GM19372 (cell line): ENCODE results near the gene TIAM1.

Experiments
- ATAC-seq: cut with Tn5 transposase; IDR thresholded peaks from one replicate; pipeline ENCODE4 v1.9.1; 2021; ENCODE audit warnings: mild to moderate bottlenecking, low read depth, moderate library complexity; ENCODE audit not compliant: unreplicated experiment

The TIAM1 gene

DNA sequence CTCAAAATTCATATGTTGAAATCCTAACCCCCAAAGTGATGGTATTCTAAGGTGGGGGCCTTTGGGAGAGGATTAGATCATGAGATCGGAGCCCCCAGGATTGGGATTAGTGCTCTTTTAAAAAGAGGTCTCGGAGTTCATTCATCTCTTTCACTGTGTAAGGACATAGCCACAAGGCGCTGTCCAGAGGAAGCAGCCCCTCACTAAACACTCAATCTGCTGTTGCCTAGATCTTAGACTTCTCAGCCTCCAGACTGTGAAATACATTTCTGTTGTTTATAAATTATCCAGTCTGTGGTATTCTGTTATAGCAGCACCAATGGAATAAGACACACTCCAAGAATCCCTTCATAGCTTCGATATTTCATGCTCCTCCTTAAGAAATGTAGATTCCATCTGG is 12.4 kb upstream of the TIAM1 start:
- ATAC-seq: no peak

DNA sequence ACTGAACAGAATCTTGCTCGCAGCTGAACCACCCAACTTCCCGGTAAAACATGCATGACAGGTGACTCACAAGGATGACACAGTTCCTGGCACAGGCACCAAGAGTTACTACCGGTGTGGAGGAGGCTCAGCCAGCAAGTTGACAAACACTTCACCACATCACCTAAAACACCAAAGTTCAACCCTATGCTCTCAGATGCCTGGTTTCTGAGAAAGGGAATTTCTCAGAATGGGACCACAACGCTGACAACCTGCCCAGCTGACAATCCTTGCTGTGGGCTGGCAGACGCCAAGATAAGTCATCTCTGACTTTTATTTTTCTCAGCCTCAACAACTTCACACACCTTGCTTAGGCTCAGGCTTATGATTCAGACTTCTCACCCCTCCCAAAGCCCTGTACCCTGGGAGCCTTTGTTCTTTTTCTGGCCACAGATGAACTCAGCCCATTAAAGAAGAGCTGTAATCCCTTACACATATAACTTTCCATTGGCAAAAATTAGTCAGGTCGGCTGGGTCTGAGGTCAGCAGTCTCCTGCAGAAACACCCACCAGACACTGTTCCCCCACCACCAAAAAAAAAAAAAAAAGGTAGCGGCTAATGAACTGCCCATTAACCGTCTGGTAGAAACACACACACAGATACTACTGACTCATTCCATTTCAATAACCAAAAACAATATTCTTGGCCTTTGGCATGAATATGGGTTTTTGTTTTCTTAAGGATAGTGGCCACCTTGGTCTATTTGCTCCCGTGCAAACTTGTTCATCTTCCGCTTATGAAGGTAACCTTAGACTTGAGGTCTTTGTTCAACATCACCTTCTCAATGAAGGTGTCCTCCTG is 10.8 kb upstream of the TIAM1 start:
- ATAC-seq: no peak

DNA sequence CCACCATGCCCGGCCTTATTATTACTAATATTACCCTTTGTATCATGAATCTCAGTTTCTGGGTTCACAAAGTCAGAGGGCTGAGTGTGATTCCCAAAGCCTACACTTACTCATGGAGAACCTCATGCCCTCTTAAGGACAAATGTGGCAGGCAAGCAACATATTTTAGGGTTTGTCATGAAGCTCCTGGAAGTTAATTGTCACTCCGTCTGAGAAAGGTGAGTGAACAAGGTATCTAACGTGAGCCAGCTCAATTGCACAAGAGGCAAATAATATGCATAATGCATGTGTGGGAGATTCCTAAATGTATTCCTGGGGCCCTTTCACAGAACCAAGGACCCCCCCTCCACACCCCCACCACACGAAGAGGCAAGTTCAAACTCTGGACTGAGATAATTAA is 10.1 kb upstream of the TIAM1 start:
- ATAC-seq: no peak

DNA sequence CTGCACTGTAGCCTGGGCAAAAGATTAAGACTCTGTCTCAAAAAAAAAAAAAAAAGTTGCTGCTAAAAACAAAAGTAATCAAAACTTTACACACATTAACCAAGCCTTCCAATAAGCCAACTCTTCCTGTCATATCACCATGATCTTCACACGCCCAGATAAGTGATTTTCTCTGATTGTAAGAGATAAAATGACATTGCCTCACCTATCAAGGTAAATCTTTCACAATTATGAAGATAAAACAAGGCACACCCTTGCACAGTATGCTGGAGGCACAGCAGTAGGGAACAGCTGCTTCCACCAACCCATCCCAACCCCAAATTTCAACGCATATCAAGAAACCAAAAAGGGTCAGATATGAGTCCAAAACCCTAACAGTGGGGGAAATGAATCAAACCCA is 8.8 kb upstream of the TIAM1 start:
- ATAC-seq: no peak

DNA sequence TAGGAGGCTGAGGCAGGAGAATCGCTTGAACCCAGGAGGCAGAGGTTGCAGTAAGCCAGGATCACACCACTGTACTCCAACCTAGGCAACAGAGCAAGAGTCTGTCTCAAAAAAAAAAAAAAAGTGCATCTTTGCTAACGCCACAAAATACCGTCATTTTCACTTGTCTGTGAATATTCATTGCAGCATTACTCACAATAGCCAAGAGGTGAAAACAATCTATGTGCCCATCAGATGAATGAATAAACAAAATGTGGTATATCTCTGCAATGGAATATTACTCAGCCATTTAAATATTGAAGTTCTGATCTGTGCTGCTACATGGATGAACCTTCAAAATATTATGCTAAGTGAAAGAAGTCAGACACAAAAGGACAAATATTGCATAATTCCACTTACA is 7.9 kb upstream of the TIAM1 start:
- no peak for ATAC-seq

DNA sequence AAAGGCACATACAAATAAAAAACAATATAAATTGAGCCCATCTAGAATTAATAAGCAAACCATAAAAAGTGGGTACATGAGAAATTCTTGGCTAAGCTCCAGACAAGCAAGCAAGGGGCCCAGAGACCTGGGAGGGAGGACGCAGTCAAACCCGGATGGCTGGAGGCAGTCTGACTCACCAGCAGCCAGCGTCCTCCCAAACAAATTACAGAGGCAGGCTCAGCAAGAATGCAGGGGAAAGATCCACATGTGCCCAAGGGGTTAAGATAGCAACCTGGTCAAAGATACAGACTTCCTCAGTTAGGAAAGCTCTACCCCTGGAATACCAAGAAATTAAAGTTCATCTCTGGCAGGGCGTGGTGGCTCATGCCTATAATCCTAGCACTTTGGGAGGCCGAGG is 7.4 kb upstream of the TIAM1 start:
- ATAC-seq: no peak

DNA sequence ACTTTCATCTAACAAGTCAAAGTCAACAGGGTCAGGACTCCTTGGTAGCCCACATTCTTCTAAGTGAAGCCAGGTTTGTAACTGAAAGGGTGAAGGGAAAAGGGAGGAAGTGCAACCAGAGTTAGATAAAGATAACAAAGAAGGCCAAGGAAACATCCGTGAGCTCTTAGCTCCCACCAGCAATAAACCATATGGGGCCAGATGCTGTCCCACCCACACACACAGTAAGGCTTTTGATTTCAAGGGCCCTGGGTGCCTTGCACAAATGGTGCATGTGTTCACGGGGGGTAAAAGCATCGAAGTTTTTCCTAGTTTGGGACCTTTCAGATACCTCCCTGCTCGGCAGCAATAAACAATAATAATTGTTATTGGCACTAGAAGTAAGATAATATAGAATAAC is 5.1 kb upstream of the TIAM1 start:
- ATAC-seq: no peak

DNA sequence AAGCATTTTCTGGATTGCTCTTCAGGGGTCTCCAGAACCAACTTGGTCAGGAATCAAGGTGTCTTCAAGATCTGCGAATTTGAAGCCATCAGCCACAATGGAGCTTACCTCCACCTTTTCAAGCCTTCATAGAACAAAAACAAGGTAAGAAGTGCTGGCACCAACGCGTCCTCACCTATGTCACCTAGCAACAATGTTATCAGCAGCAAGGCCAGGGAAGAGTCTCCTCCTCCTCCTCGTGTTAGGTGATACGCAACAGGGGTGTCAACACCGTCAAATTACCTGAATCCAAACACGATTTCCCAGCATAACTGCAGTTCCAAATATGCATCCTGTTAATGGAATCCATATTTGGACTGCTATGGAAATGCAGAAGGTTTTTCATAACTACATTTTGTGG is 4.1 kb upstream of the TIAM1 start:
- ATAC-seq: no peak

DNA sequence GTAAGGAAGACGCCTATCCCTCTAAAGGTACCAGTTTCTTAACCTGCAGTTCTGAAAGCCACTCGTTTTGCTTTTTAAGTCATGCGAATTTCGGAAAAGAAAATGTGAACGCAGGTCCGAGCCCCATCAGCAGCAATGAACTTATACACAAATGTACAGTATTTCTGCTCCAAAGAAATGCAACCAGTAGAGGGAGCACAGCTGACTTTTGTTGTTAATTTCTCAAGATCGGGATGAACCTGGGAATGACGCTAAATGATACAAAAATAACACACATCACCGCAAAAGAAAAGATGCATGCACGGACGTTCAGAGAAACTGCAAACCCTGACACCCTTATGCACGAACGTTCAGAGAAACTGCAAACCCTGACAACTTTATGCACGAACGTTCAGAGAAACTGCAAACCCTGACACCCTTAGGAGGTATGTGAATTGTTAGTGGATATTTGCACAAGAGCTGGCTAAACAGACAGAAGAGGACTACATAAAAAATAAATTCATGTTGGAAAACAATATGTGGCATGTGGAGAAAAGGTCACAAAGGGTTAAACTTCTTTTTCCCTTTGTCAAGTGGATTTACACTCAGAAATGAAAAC is 3.5 kb upstream of the TIAM1 start:
- no peak for ATAC-seq

DNA sequence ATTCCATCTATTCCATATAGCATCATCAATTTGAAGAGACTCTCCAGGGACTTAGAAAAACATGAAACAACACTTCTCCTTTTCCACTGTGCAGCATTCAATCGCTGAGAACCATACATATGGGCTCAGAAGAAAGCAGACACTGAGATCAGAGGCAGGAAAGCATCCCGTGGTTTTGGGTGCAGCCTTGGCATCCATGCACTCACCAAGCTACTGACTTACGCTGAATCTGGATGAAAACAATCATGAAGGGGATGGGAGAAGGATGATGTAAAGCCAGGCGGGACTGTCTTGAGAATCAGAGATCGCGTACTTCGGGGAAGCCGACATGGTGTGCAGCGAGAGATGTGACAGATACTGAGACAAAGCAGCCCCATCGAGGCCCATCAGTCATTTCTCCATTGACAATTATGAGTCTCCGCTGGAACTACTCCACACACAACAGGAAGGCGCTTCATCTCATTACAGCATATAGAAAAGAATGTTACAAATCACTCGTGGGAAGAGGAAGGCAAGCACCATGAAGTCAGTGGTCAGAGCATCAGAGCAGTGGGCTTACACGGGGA is 2.3 kb upstream of the TIAM1 start:
- no peak for ATAC-seq

DNA sequence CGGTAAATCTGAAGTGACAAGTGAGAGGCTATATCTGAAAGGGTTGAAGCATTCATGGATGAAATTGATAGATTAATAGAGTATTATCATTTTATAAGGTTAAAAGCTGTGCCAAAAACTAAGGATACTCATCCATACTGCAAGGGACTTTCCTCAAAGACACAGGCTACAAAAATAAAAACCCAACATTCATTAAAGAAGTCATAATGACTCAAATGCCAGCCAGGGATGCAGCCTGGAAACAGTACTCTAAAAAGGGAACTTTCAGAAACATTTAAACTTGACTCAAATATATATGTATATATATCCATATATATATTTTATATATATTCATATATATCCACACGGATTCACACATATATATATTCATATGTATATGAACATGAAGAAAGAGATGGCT is 1.1 kb upstream of the TIAM1 start:
- ATAC-seq: no peak

DNA sequence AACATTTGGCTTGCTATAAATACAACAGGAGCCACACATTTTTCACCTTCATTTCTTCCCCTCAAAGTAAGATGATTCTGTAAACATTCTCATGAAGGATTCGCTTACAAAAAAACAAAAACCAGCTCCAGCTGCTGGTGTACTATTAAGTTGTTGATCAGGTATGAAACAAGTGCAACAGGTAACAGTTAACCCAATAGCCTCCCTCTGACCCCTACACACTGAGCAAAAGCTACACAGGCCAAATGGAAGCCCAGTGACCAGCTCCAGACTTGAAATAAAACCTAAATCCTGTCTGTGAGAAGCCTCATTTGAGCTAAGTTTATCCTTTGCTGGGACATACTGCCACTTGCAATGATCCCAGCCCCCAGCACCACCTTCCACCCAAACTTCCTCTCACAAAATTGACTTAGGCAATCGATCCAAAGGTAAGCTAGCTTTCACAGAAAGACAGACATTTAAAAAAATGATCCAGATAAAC is 991 bp downstream of the TIAM1 start:
- no peak for ATAC-seq

DNA sequence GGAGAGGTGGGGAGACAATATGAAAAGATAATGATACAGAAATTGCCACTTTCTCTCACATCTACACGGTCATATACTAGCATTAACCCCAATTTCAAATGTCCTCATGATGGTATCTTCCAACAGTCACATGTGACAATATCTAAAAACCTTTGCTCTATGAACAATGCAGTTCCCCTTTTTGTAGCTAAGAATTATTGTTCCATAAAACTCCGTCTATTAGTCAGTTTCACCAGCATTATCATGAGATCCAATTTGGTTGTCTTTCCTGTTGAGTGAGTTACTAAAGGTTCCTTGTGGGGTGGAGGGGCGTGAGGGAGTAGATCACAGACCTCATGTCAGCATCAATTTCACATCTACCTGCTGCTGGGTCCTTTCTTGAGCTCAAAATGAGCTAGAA is 1.7 kb downstream of the TIAM1 start:
- no peak for ATAC-seq

DNA sequence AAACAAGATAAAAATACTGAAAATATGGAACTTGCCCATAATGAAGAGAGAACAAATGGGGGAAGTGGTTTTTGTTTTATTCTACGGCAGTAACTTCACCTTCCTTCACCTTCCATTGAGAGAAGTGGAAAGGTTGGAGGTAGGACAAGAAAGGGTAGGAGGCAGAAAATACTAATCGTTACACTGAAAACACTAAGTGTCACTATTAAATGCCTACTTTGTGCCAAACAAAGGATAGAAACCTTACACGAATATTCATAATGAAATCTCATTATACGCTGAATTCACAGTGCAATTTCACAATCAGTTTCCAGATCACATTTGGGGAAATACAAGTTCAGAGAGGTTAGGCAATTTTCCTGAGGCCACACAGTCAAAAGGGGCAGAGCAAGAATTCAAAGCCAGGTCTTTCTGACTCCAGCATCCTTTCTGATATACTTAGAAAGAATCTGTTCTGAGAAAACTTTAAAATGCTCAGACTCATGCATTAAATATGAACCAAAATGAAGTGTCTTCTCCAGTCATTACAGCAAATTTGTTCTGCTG is 3.0 kb downstream of the TIAM1 start:
- ATAC-seq: no peak

DNA sequence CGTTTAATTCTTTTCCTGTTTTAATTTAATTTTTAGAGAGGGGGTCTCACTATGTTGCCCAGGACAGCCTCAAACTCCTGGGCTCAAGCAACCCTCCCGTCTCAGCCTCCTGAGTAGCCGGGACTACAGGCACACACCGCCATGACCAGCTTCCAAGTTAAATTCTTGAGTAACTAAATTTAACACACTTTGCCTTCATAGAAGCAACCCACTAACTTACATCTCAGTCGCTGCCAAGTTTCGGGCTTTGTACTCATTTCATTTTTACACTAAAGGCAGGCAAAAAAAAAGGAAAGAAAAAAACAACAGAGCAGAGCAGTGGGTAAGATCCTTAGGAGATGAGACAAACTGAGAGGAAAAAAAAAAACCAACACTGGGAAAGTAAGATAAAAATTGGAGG is 3.5 kb downstream of the TIAM1 start:
- no peak for ATAC-seq

DNA sequence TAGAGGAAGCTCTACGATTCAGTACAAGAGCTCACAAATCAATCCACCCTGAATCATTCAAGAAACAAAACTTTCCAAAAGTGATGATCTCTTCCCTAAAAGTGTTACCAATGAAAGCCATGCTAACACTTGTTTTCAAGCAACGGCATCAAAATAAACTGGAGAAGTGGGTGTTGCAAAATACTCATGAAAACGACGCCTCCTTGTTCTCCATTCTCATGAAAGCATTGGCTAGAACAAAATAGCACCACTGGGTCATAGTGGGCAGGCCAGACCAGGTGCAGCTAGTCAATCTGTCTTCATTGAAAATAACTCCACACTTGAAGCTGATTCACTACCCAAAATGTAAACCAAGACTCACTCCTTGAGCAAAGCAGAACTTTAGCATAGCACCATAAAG is 4.3 kb downstream of the TIAM1 start:
- no peak for ATAC-seq

DNA sequence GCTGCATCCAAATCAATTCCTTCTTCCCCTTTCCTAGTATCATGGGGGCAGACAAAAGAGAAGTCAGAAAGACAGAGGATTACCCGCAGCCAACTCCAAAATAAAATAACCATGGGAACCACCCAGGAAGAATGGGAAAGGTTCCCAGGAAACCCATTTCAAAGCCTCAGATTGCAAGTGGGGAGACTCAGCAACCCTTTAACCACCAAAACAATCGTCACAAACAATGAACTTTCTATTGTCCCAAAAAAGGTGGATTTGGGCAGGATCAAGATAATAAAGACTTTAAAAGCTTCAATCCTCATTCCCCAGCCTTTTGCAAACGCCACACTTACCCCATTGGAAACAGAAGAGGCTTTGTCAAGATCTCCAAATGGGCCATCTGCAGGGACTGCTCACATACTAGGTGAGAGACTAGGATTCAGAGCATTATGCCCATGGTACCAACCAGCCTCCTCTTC is 5.1 kb downstream of the TIAM1 start:
- ATAC-seq: no peak

DNA sequence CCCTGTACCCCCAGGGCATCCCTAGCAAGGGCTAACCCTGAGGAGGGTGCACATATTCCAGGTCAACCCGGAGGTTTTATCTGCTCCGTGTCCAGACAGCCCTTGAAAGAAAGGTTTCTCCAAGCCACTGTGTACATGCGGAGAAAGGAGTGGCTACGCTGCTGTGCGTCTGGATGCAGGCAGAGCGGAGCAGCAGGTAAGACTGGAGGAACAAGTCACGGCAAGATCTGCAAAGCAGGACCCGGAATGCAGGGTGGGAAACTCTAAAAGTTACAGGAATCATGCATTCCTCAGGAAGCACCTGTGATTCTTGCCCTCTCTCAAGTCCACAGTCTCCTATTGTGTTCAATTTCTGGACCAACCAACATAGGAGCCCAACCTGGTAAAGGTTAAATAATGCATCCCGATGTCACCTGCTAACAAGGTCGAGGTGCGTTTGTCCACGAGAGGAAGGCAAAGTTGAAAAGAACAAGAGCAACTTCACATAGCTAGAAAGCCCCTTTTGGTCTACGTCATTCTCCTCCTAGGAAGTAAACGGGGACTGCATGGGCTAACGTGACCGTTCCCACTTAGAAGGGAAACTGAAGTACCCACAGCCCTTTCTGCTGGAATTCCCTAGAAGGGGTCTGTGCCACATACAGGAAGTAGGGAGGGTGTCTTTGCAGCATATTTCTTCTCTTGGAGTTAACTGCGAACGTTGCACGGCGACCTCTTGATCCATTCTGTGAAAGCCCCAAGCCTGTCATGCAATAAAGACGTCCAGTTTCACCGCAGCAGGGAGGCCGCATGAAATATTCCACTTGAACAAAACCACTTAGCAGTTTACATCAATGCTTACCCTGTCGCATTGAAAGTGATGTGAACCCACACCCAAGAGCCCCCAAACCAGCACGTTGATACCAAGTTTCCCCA is 5.8 kb downstream of the TIAM1 start:
- ATAC-seq: no peak

DNA sequence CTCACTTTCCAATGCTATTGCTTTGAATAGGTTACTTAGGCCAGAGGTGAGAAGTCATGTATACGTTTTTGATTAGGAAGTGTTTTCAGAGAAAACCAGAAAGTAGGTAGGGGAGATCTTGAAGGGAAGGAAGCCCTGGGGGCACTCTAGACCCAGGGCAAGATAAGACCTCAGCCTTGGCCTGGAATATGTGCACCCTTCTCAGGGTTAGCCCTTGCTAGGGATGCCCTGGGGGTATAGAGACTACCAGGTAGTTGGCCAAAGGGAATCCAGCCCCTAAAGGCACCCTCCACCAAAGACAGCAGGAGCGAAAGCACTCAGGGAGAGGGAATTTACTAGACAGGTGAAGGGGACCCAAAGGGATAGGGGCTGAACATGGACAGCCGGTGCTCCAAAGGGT is 7.0 kb downstream of the TIAM1 start:
- ATAC-seq: no peak

DNA sequence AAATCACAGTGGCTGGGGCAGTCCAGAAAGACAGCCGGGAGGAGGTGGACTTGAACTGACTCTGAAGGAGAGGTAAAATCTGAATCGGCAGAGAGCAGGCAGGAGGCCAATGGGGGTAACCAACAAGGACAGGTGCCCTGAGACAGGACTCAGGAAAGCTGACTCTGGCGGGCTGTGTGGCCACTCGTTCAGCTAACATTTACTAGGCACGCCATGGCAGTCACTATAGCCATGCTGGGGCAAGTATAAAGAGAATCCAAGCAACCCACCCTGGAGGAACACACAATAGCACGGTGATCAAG is 7.4 kb downstream of the TIAM1 start:
- no peak for ATAC-seq
